Skeletal muscle tissue (tissue), 4 donors: Measurements from ENCODE around the gene AKR1D1. TPM values are rescaled to one million over a fixed set of nuclear protein-coding genes. Genes with fewer than 3 reads are reported as not detected.
"Not testable (repeated sequence)": the region's sequence is repeated elsewhere in the genome, so short reads cannot be mapped to it uniquely, and the experiment has no call there.

Experiments used
- H3K27ac ChIP-seq: one replicate; pipeline ENCODE4 v1.7.0; 2013; ENCODE audit warnings: mild to moderate bottlenecking, low read depth, low read length, inconsistent platforms
- H3K27me3 ChIP-seq, 3 donors: one replicate each; pipeline ENCODE4 v1.7.0; 2013; ENCODE audit warnings: low read length in 3 of 3; ENCODE audit not compliant: control insufficient read depth in 3 of 3, insufficient read depth in 3 of 3
- H3K36me3 ChIP-seq, 3 donors: one replicate each; pipeline ENCODE4 v1.7.0; 2013; ENCODE audit warnings: low read length in 3 of 3; ENCODE audit not compliant: control insufficient read depth in 3 of 3, insufficient read depth in 3 of 3
- H3K4me1 ChIP-seq, 3 donors: one replicate each; pipeline ENCODE4 v1.7.0; 2013; ENCODE audit warnings: low read length in 3 of 3, mild to moderate bottlenecking in 3 of 3; ENCODE audit not compliant: control insufficient read depth in 3 of 3, insufficient read depth in 3 of 3
- H3K4me3 ChIP-seq, 3 donors: one replicate each; pipeline ENCODE4 v1.7.0; 2013; ENCODE audit warnings: low read length in 3 of 3
- H3K9ac ChIP-seq, 3 donors: one replicate each; pipeline ENCODE4 v1.7.0; 2013; ENCODE audit warnings: low read length in 3 of 3, mild to moderate bottlenecking in 3 of 3, moderate library complexity in 2 of 3, low read depth in 1 of 3
- H3K9me3 ChIP-seq, 3 donors: one replicate each; pipeline ENCODE4 v1.7.0; 2013; ENCODE audit warnings: low read length in 3 of 3; ENCODE audit not compliant: control insufficient read depth in 3 of 3
- total RNA-seq: library from RNA; depleted of rRNA; stranded (reverse); fragments of >200 nt; gene quantifications from one replicate; pipeline ENCODE4 v1.2.3, GENCODE V29; 2014
- donor health status: Osteomylitis.

Gene AKR1D1
- total RNA-seq, 1 donor from 2014 or later: not detected

GRCh38 chr7:138086563-138087270 lies 10.5 kb downstream of the AKR1D1 start:
- H3K36me3 ChIP-seq: no peaks in the 10 kb centered on the region
- no peaks in the 10 kb centered on the region for H3K27me3 ChIP-seq
- H3K4me3 ChIP-seq: no peak overlapping the region
- no peaks in the 10 kb centered on the region for H3K9me3 ChIP-seq
- H3K9ac ChIP-seq: no peak overlapping the region
- no peak overlapping the region for H3K27ac ChIP-seq
- H3K4me1 ChIP-seq: no peaks in the 10 kb centered on the region

DNA sequence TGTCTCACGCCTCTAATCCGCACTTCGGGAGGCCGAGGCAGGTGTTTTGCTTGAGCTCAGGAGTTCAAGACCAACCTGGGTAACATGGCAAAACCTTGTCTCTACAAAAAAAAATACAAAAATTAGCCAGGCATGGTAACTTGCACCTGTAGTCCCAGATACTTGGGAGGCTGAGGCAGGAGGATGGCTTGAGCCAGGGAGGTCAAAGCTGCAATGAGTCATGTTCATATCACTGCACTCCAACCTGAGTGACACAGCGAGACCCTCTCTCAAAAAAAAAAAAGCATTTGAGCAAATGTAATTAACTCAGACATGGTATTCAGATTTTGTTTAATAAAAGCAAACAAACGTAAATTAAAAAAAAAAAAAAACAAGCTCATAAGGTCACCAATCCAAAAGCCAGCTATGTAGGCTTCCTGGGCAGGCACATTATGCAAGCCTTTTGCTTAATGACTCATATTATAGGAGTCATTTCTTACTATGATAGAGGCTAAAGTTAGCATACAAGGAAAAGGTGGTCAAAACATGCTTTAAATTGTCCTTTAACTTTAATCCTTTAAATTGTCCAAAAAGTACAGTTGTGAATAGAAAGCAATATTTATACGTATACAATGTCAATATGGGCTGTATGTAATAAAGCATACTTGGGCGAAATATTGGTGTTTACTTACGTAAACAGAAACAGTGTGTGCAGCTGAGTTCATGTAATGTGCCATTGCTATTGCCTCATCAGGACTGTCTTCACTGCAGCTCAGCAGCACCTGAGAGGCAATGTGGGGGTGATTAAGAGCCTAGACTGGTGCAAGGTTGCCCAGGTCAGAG lies 13.0 kb downstream of the AKR1D1 start:
- no peaks in the 10 kb centered on the region for H3K36me3 ChIP-seq
- no peak overlapping the region for H3K9ac ChIP-seq
- no peak overlapping the region for H3K27ac ChIP-seq
- H3K27me3 ChIP-seq: no peaks in the 10 kb centered on the region
- H3K9me3 ChIP-seq: no peaks in the 10 kb centered on the region
- no peak overlapping the region for H3K4me3 ChIP-seq
- no peaks in the 10 kb centered on the region for H3K4me1 ChIP-seq

DNA sequence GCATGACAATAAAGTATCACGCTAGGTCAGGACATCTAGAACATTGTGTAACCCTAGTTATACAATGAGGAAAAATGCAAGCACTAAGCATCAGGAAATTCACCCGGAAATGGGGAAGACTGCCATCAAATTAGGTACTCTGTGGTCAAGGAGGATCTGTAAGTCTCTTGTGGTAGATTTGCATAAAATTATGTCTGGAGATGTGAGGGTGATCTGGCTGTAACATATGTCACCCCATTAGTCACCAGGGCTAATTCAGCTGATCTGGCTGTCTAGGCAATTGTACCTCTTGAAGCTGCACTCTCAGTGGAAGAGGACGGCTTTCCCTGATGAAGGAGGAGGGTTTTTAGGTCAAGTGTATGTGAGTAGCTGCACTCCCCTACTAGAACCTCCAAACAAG lies 14.8 kb downstream of the AKR1D1 start:
- Histone ChIP-seq H3K9ac (no peak overlapping the region), H3K27me3 (no peaks in the 10 kb centered on the region), H3K4me1 (no peaks in the 10 kb centered on the region), H3K9me3 (no peaks in the 10 kb centered on the region), H3K4me3 (no peak overlapping the region), H3K36me3 (no peaks in the 10 kb centered on the region), H3K27ac (no peak overlapping the region)

DNA sequence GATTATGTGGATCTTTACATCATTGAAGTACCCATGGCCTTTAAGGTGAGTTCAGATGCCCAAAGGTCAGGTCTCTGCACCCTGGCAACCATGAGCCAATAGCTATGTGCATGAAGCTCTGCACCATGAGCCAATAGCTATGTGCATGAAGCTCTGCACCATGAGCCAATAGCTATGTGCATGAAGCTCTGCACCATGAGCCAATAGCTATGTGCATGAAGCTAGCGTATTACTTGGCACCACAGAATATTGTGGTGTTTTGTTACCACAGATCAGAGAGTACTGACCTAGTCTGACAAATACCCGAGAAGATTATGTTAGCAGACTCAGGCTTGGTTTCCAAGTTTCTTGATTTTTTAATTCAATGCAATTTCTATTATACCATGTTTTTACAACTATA lies 15.6 kb downstream of the AKR1D1 start:
- not testable (repeated sequence) for H3K9me3 ChIP-seq, H3K27ac ChIP-seq, H3K27me3 ChIP-seq, H3K36me3 ChIP-seq, H3K4me1 ChIP-seq, H3K4me3 ChIP-seq, H3K9ac ChIP-seq

GRCh38 chr7:138092486-138093028 lies 16.3 kb downstream of the AKR1D1 start:
- no peaks in the 10 kb centered on the region for H3K36me3 ChIP-seq
- no peaks in the 10 kb centered on the region for H3K4me1 ChIP-seq
- H3K4me3 ChIP-seq: no peak overlapping the region
- no peak overlapping the region for H3K27ac ChIP-seq
- no peak overlapping the region for H3K9ac ChIP-seq
- H3K9me3 ChIP-seq: no peaks in the 10 kb centered on the region
- no peaks in the 10 kb centered on the region for H3K27me3 ChIP-seq

DNA sequence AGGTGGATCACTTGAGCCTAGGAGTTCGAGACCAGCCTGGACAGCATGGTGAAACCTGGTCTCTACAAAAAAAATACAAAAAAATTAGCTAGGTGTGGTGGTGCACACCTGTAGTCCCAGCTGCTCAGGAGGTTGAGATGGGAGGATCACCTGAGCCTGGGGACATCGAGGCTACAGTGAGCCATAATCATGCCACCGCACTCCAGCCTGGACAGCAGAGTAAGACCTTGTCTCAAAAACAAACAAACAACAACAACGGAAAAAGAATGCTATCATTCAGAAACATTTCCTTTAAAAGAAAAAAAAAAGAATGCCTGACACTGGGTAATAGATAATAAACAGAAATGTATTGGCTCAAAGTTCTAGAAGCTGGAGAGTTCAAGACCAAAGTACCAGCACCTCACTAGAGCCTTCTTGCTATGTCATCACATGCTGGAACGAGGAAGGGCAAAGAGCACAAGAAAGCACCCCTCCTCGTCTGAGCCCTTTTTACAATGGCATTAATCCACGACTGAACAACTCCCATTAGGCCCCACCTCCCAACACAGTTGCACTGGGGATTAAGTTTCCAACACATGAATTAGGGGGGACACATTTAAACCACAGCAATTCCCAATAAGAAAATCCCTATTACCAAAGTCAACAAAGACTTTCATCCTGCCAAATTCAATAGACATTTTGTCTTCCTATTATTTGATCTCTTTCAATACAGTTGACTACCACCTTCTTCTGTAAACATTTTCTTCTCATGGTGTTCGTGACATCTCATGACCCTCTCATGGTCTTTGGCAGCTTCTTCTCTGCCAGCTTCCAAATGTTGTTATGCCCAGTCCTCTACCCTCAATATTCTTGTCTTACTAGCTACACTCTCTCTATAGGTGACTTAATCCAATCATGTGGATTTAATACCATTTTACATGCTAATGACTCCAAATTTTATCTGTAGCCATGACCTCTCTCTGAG lies 20.0 kb downstream of the AKR1D1 start:
- Histone ChIP-seq H3K27me3 (no peaks in the 10 kb centered on the region), H3K27ac (no peak overlapping the region), H3K9ac (no peak overlapping the region), H3K4me3 (no peak overlapping the region), H3K36me3 (no peaks in the 10 kb centered on the region), H3K9me3 (no peaks in the 10 kb centered on the region), H3K4me1 (no peaks in the 10 kb centered on the region)

DNA sequence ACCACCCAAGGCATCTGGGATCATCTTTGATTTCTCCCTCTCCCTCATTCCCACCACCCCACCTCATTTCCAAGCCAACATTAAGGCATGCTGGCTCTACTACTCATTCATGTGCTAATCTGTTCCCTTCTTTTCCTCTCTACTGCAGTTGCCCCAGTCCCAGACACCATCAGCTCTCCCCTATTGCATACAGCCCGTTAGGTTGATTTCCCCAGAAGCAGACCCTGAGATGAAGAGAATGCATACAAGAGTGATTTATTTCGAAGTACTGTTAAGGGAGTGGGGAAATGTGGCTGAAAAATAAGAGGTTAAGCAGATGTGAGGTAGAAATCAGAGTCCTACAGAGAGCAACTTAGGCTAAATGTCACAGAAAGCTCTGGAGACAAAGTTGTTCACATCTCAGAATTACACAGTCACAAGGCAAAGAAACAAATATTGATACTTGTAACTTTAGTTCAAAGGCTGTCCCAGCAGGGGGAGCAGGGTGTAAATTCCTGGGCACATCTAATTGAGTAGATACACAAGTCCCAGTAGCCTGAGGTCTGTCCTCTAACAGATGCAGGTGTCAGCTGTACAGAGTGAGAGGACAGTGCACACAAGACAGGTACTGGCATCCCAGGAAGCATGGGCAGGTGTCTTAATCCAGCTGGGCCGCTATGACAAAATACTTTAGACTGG lies 20.9 kb downstream of the AKR1D1 start:
- Histone ChIP-seq H3K4me3 (no peak overlapping the region), H3K4me1 (no peaks in the 10 kb centered on the region), H3K9me3 (no peaks in the 10 kb centered on the region), H3K27ac (no peak overlapping the region), H3K36me3 (no peaks in the 10 kb centered on the region), H3K9ac (no peak overlapping the region), H3K27me3 (no peaks in the 10 kb centered on the region)

DNA sequence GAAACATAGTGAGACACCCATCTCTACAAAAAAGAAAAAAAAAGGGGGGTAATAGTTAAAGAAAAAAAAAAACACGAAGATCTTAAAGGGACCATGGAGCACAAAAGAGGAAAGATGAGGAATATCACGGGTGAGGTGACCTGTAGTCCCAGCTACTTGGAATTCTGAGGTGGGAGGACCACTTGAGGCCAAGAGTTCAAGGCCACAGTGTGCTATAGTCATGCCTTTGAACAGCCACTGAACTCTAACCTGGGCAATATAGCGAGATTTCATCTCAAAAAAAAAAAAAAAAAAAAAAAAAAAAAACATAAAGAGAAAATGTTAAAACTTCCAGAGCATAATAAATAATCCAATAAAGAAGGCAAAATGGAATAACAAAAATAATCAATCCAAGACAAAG lies 23.6 kb downstream of the AKR1D1 start:
- H3K27me3 ChIP-seq: no peaks in the 10 kb centered on the region
- H3K27ac ChIP-seq: no peak overlapping the region
- no peaks in the 10 kb centered on the region for H3K36me3 ChIP-seq
- H3K4me1 ChIP-seq: no peaks in the 10 kb centered on the region
- no peak overlapping the region for H3K4me3 ChIP-seq
- no peak overlapping the region for H3K9ac ChIP-seq
- H3K9me3 ChIP-seq: no peaks in the 10 kb centered on the region

GRCh38 chr7:138105221-138105620 lies 29.0 kb downstream of the AKR1D1 start:
- Histone ChIP-seq H3K27me3 (no peaks in the 10 kb centered on the region), H3K9ac (no peak overlapping the region)

More at GRCh38 chr7:138105221-138105620, 29.0 kb downstream of the AKR1D1 start:
- no peak overlapping the region for H3K27ac ChIP-seq
- no peak overlapping the region for H3K4me3 ChIP-seq
- H3K36me3 ChIP-seq: no peaks in the 10 kb centered on the region
- no peaks in the 10 kb centered on the region for H3K9me3 ChIP-seq
- H3K4me1 ChIP-seq: no peaks in the 10 kb centered on the region
